Amygdala (tissue), 56 donors: ENCODE data around the gene SLC27A4.

Source experiments
- DNase-seq, 56 donors: peaks; one replicate each; lab custom pipeline; 2025; lab: John Stamatoyannopoulos, UW

SLC27A4 gene

GRCh38 chr9:128409978-128410377 is 69.7 kb downstream of the SLC27A4 start:
- peak in 25 of 56 donors; percentile 21 to 69 (median 47) for DNase-seq
